Glutamatergic neuron (in vitro differentiated cells): ENCODE results near the gene PRKCA. TPM values are rescaled to one million over a fixed set of nuclear protein-coding genes. Genes with fewer than 3 reads are reported as not detected.

Experiments
- DNase-seq: peaks from one replicate; pipeline ENCODE4 v3.0.0; 2022
- H3K27ac Mint-ChIP-seq: one replicate; pipeline ENCODE4 v1.8.0; 2020; ENCODE audit warnings: mild to moderate bottlenecking, mixed read lengths, inconsistent platforms; ENCODE audit not compliant: unreplicated experiment
- H3K27me3 Mint-ChIP-seq: one replicate; pipeline ENCODE4 v1.8.0; 2020; ENCODE audit warnings: mild to moderate bottlenecking, moderate library complexity, mixed read lengths, inconsistent platforms; ENCODE audit not compliant: unreplicated experiment
- H3K36me3 Mint-ChIP-seq: one replicate; pipeline ENCODE4 v1.8.0; 2020; ENCODE audit warnings: mild to moderate bottlenecking, mixed read lengths, inconsistent platforms; ENCODE audit not compliant: unreplicated experiment
- H3K4me1 Mint-ChIP-seq: one replicate; pipeline ENCODE4 v1.8.0; 2020; ENCODE audit warnings: mild to moderate bottlenecking, low read depth, mixed read lengths, inconsistent platforms; ENCODE audit not compliant: unreplicated experiment
- H3K4me3 Mint-ChIP-seq: one replicate; pipeline ENCODE4 v1.8.0; 2020; ENCODE audit warnings: mild to moderate bottlenecking, mixed read lengths, inconsistent platforms; ENCODE audit not compliant: unreplicated experiment
- H3K9me3 Mint-ChIP-seq: one replicate; pipeline ENCODE4 v1.8.0; 2020; ENCODE audit warnings: mild to moderate bottlenecking, moderate library complexity, mixed read lengths, inconsistent platforms; ENCODE audit not compliant: unreplicated experiment
- CTCF ChIP-seq: fragments of 200-600 bp; sonication (generic); IDR thresholded peaks from one replicate; pipeline ENCODE4 v1.5.0; 2021; ENCODE audit not compliant: partially characterized antibody, unreplicated experiment
- total RNA-seq: library from RNA; stranded (reverse); fragmentation: NEBNext Ultra II Directional; extraction: Animal tissue kit (Norgen Biotek cat#: 25700); gene quantifications from one replicate; pipeline ENCODE4 v1.2.1, GENCODE V29; 2021; ENCODE audit not compliant: unreplicated experiment

The PRKCA gene
- total RNA-seq, 1 donor from 2014 or later, result 2.2 TPM

GRCh38 chr17:66831383-66832210 lies 529.2 kb downstream of the PRKCA start:
- Mint-ChIP-seq H3K4me3 (peak overlapping the region; percentile 83), H3K27me3 (peaks cover 16% of the 10 kb centered on the region), H3K4me1 (peaks cover 40% of the 10 kb centered on the region), H3K27ac (peak overlapping the region; percentile 97), H3K9me3 (peaks cover 18% of the 10 kb centered on the region), H3K36me3 (no peaks in the 10 kb centered on the region)
- TF ChIP-seq CTCF, result no peak
- DNase-seq, result peak; percentile 71

- peaks cover 53% of the 10 kb centered on the region for H3K4me1 Mint-ChIP-seq
- no peak for DNase-seq
- peak overlapping the region; percentile 69 for H3K4me3 Mint-ChIP-seq
- TF ChIP-seq CTCF, result no peak
- peaks cover 16% of the 10 kb centered on the region for H3K27me3 Mint-ChIP-seq
- peak overlapping the region; percentile 73 for H3K27ac Mint-ChIP-seq
- peaks cover 17% of the 10 kb centered on the region for H3K9me3 Mint-ChIP-seq
- H3K36me3 Mint-ChIP-seq, result no peaks in the 10 kb centered on the region
Measured at GRCh38 chr17:66833201-66833600, 530.8 kb downstream of the PRKCA start.

- no peaks in the 10 kb centered on the region for H3K36me3 Mint-ChIP-seq
- H3K27me3 Mint-ChIP-seq, result peaks cover 20% of the 10 kb centered on the region
- H3K9me3 Mint-ChIP-seq, result peaks cover 17% of the 10 kb centered on the region
- peak overlapping the region; percentile 69 for H3K4me3 Mint-ChIP-seq
- no peak overlapping the region for H3K27ac Mint-ChIP-seq
- peaks cover 55% of the 10 kb centered on the region for H3K4me1 Mint-ChIP-seq
- DNase-seq, result no peak
- TF ChIP-seq CTCF, result no peak
Measured at GRCh38 chr17:66834426-66834918, 532.1 kb downstream of the PRKCA start.

- Mint-ChIP-seq H3K4me1 (peaks cover 56% of the 10 kb centered on the region), H3K36me3 (no peaks in the 10 kb centered on the region), H3K9me3 (peaks cover 16% of the 10 kb centered on the region), H3K27ac (peak within 1 kb of the TSS; percentile 57), H3K4me3 (peak within 1 kb of the TSS; percentile 81), H3K27me3 (peaks cover 21% of the 10 kb centered on the region)
- DNase-seq, result peak; percentile 70
- TF ChIP-seq CTCF, result no peak
Measured at GRCh38 chr17:66834919-66835454, 532.6 kb downstream of the PRKCA start, which contains the start of gene CACNG5. Gene CACNG5 (plus strand): TSS chr17:66835117. CDS start chr17:66877333, 42,216 bp downstream.

GRCh38 chr17:66835476-66835875 lies 533.1 kb downstream of the PRKCA start:
- Mint-ChIP-seq H3K36me3 (no peaks in the 10 kb centered on the region), H3K27ac (no peak overlapping the region), H3K9me3 (peaks cover 17% of the 10 kb centered on the region), H3K4me3 (peak overlapping the region; percentile 81), H3K27me3 (peaks cover 20% of the 10 kb centered on the region), H3K4me1 (peaks cover 56% of the 10 kb centered on the region)
- no peak for TF ChIP-seq CTCF
- DNase-seq, result no peak
